Measurements from ENCODE around the gene NQO2. TPM values are rescaled to one million over a fixed set of nuclear protein-coding genes. Genes with fewer than 3 reads are reported as not detected.
"Not testable (repeated sequence)": the region's sequence is repeated elsewhere in the genome, so short reads cannot be mapped to it uniquely, and the experiment has no call there.

NQO2 gene
- total and polyA plus RNA-seq, 2 of the 13 experiments (the other 11 are each of a cell fraction or from before 2014, with no cell fraction given) = 32.2 to 56.5 TPM

DNA sequence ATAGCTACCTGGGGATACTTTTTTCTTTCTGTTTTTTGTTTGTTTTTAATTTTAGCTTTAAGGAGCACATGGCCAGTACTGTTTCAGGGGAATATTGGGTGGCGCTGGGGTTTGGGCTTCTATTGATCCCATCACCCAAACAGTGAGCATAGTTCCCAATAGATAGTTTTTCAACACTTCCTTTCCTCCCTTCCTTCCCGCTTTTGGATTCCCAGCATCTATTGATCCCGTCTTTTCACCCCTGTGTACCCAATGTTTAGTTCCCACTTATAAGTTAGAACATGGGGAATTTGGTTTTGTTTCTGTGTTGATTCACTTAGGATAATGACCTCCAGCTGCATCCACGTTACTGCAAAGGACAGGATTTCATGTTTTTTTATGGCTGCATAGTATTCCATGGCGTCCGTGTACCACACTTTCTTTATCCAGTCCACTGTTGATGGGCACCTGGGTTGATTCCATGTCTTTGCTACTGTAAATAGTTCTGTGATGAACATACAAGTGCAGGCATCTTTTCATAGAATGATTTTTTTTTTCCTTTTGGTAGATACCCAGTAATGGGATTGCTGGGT lies 20.1 kb downstream of the NQO2 start:
- H3K4me3 ChIP-seq (replicated peaks in 1 of 3; ENCODE audit: insufficient read depth in 1 of 3, low read depth in 2 of 3, low read length in 3 of 3) = no peak overlapping the region
- H3K27ac ChIP-seq (ENCODE audit: extremely low read length, insufficient read depth, low read length) = no peak overlapping the region
- ATAC-seq (no peak), FAIRE-seq (no peak), DNase-seq (ENCODE audit: low spot score) (no peak)
- H3K36me3 ChIP-seq (replicated peaks in 1 of 2; ENCODE audit: control insufficient read depth in 1 of 2, insufficient read depth in 2 of 2, low read length in 2 of 2) = peaks cover 12 to 35% of the 10 kb centered on the region in 2 experiments; a peak in 4 of 5 replicates
- H3K4me1 ChIP-seq (ENCODE audit: insufficient read depth, low read length) = peaks cover 2% of the 10 kb centered on the region
- H3K79me2 ChIP-seq (ENCODE audit: insufficient read depth, low read length) = no peaks in the 10 kb centered on the region
- H3K4me2 ChIP-seq (ENCODE audit: low read depth, low read length) = no peak overlapping the region
- H4K20me1 ChIP-seq (ENCODE audit: insufficient read depth, low read length) = no peaks in the 10 kb centered on the region
- WGBS (ENCODE audit: low lambda C conversion rate) = 84% methylated on average over 6 of the region's 6 CpGs
- intact Hi-C loops (cut with micrococcal nuclease; ENCODE audit: unreplicated experiment) = no loop called here
- H2AFZ ChIP-seq (ENCODE audit: low read length) = no peak overlapping the region
- ChIA-PET CTCF (ENCODE audit: low intra/inter-chr PET ratio, low total read pairs) (no interaction called here), POLR2A (interaction anchor here (0.8 to 1.2 kb wide), 2 partner anchors 29 to 34 kb away, joined by 3 read pairs; no protein-coding TSS in a partner anchor)
- no peak overlapping the region for H3K9ac ChIP-seq (ENCODE audit: insufficient read depth, low read depth, low read length)
- in situ Hi-C loops (cut with HindIII; ENCODE audit: extremely low pct_ligation_motif_present, low pct_unique_long_range_greater_than_20kb) = no loop called here
- H3K9me3 ChIP-seq (ENCODE audit: low read length) = no peaks in the 10 kb centered on the region
- H3K27me3 ChIP-seq (ENCODE audit: control insufficient read depth in 1 of 2, insufficient read depth in 2 of 2, low read length in 2 of 2) = no peaks in the 10 kb centered on the region
- BruUV-seq (replicated peaks) = no TSS peak
- TF ChIP-seq ETV5 (CRISPR knock-in tag; IDR thresholded peaks at IDR 0.05; ENCODE audit: borderline replicate concordance) = no peak

- H3K79me2 ChIP-seq (ENCODE audit: insufficient read depth, low read length); ATAC-seq; H3K4me3 ChIP-seq (replicated peaks in 1 of 3; ENCODE audit: insufficient read depth in 1 of 3, low read depth in 2 of 3, low read length in 3 of 3); H3K9ac ChIP-seq (ENCODE audit: insufficient read depth, low read depth, low read length); H3K27ac ChIP-seq (ENCODE audit: extremely low read length, insufficient read depth, low read length); DNase-seq (ENCODE audit: low spot score); H3K27me3 ChIP-seq (ENCODE audit: control insufficient read depth in 1 of 2, insufficient read depth in 2 of 2, low read length in 2 of 2); FAIRE-seq; CTCF ChIA-PET (ENCODE audit: low intra/inter-chr PET ratio, low total read pairs); H3K9me3 ChIP-seq (ENCODE audit: low read length); H3K4me2 ChIP-seq (ENCODE audit: low read depth, low read length); H2AFZ ChIP-seq (ENCODE audit: low read length); in situ Hi-C loops (cut with HindIII; ENCODE audit: extremely low pct_ligation_motif_present, low pct_unique_long_range_greater_than_20kb); intact Hi-C loops (cut with micrococcal nuclease; ENCODE audit: unreplicated experiment); H4K20me1 ChIP-seq (ENCODE audit: insufficient read depth, low read length); BruUV-seq (replicated peaks): not testable (repeated sequence)
- POLR2A ChIA-PET = interaction anchor here (1.2 kb wide), 1 partner anchor 31 kb away, joined by 3 read pairs; no protein-coding TSS in a partner anchor
- H3K4me1 ChIP-seq (ENCODE audit: insufficient read depth, low read length) = peaks cover 14% of the 10 kb centered on the region
- 100% methylated on average over 1 of the region's 2 CpGs for WGBS (ENCODE audit: low lambda C conversion rate)
- peaks cover 5 to 25% of the 10 kb centered on the region in 2 experiments; a peak in 4 of 5 replicates for H3K36me3 ChIP-seq (replicated peaks in 1 of 2; ENCODE audit: control insufficient read depth in 1 of 2, insufficient read depth in 2 of 2, low read length in 2 of 2)
Observed at GRCh38 chr6:3020976-3021598, 21.4 kb downstream of the NQO2 start.
